Adipose tissue (tissue), 3 donors: ENCODE results near the gene DDX52. TPM values are rescaled to one million over a fixed set of nuclear protein-coding genes. Genes with fewer than 3 reads are reported as not detected.
"Not testable (repeated sequence)": the region's sequence is repeated elsewhere in the genome, so short reads cannot be mapped to it uniquely, and the experiment has no call there.

Source experiments
- H3K27ac ChIP-seq: one replicate; pipeline ENCODE4 v1.5.1; 2013; ENCODE audit warnings: low read depth, low read length
- WGBS, 3 donors: extraction: QIAGEN DNeasy Blood & Tissue Kit; methylation state at CpG; one replicate each; pipeline ENCODE4 v1.1.7; 2013; 5-methylcytosine and 5-hydroxymethylcytosine counted together
- polyA plus RNA-seq, 3 donors: library from polyadenylated mRNA; stranded (reverse); fragments of 200-250 nt; gene quantifications; one replicate each; pipeline ENCODE4 v1.2.3, GENCODE V29; 2013
- donor health status: healthy with polysubstance abuse.
- donor health status: Bipolar disorder and iron deficiency.
- donor health status: healthy.

The DDX52 gene, protein sequence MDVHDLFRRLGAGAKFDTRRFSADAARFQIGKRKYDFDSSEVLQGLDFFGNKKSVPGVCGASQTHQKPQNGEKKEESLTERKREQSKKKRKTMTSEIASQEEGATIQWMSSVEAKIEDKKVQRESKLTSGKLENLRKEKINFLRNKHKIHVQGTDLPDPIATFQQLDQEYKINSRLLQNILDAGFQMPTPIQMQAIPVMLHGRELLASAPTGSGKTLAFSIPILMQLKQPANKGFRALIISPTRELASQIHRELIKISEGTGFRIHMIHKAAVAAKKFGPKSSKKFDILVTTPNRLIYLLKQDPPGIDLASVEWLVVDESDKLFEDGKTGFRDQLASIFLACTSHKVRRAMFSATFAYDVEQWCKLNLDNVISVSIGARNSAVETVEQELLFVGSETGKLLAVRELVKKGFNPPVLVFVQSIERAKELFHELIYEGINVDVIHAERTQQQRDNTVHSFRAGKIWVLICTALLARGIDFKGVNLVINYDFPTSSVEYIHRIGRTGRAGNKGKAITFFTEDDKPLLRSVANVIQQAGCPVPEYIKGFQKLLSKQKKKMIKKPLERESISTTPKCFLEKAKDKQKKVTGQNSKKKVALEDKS
- 1 to 10 TPM; 4.6 to 7.9 (median 6.4) TPM for polyA plus RNA-seq

DNA sequence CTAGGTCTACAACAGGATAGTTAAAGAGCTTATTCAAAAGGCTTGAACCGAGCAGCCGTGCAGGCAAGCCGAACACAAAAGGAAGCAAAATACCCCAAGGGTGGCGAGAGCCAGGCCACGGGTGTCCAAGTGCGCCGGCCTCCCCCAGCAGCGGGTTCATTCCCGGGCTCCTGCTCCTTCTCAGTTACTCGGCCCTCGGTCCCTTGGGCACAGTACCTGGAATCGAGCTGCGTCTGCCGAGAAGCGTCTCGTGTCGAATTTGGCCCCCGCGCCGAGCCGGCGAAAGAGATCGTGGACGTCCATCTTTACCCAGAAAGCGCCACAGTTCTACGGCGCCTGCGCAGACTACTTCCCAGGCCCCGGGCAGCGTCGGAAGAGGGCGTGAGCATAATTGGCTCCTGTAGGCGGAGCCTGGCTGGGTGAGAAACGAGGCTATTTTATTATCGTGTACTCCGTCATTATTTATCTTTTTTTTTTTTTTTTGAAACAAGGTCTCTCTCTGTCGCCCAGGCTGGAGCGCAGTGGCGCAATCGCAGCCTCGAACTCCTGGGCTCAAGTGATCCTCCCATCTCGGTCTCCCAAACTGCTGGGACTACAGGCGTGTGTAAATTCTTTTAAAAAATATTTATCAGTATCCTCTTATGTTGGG lies at the start of gene DDX52:
Gene DDX52, minus strand, starts transcription at position 329 of the 649 bp plus-strand sequence. Its CDS starts 26 bp downstream, at position 303.
- 0% methylated on average over 43 of the region's 43 CpGs for WGBS, 3 donors
- H3K27ac ChIP-seq = no peak within 1 kb of the TSS

DNA sequence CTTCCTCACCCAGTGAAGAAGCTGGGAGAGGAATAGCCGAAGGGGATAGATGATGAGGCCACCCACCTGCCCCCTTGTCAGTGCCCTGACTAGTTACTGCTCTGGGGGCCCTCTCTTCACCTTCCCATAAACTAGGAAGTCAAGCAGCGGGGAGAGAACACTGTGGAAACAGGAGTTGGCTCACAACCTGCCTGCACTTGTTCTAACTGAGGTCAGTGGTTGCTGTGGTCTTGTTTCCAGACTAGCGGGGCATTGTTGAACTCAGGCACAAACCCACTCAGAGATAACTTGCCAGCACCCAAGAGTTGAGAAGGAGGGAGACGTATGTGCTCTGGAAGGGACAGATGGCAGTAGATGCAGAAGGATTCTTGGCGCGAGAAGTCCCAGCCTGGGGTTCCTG lies 48.6 kb upstream of the DDX52 start:
- 79 to 90% (median 80%) methylated on average over 6 of the region's 6 CpGs for WGBS, 3 donors
- H3K27ac ChIP-seq = no peak overlapping the region

DNA sequence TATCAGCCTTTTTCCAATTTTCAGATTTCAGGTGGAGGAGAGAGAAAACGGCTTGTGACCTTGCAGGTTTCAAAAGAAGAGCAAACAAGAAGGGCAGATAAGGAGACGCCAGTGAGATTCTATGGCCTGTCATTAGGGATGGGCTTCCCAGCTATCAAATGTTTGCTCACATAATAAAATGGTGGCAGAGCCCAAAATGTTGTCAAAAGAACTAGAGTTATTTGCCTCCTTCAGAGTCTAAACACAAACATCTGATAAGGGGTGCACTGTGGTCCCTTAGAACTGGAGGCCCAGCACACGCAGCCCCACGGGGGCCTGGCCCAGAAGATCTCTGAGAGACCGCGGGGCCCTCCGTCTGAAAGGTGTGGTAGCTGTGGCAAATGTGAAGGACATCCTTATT lies 46.1 kb upstream of the DDX52 start:
- no peak overlapping the region for H3K27ac ChIP-seq
- WGBS, 3 donors = 69 to 91% (median 90%) methylated on average over 7 of the region's 7 CpGs

DNA sequence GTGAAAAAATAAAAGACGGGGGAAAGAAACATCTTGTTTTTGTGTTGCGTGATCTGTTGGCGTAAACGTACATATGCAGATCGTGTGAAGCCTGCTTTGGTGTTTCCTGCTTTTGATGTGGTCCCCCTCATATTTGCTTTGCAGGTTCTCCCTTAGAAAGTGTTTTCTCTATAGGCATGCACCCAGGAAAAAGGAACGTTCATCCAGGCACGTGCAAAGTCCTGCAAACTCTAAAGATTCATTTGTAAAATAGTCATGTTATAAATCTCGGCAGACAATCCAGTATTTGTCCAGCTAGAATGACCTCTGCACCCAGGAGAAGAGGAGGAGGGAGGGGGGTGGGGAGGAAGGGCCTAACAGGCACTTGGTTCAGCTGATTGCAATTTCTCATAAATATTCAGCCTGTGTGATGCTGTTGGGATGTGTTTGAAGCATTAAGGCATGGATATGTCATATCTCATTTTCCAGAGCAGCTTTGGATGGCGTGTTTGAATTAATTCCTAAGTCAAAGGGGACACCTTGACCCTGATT lies 40.3 kb upstream of the DDX52 start:
- WGBS, 3 donors = 57 to 63% (median 62%) methylated on average over 9 of the region's 9 CpGs
- H3K27ac ChIP-seq = no peak overlapping the region

DNA sequence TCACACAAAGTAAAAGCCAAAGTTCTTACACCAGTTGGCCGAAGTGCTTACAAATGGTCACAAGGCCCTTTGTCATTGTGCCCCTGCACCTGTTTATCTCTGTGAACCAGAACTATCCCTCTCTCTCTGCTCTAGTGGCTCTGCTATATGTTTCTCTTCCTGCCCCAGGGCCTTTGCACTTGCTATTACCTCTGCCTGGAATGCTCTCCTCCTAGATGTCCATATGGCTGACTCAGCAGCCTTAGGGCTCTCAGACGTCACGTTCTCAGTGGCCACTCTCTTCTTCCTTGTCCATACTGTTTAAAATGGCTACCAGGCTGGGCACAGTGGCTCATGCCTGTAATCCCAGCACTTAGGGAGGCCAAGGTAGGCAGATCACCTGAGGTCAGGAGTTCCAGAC lies 38.8 kb upstream of the DDX52 start:
- H3K27ac ChIP-seq = no peak overlapping the region
- 85 to 95% (median 89%) methylated on average over 3 of the region's 3 CpGs for WGBS, 3 donors

DNA sequence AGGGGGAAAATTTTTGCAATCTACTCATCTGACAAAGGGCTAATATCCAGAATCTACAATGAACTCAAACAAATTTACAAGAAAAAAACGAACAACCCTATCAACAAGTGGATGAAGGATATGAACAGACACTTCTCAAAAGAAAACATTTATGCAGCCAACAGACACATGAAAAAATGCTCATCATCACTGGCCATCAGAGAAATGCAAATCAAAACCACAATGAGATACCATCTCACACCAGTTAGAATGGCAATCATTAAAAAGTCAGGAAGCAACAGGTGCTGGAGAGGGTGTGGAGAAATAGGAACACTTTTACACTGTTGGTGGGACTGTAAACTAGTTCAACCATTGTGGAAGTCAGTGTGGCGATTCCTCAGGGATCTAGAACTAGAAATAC lies 36.7 kb upstream of the DDX52 start:
- not testable (repeated sequence) for H3K27ac ChIP-seq
- 87 to 90% (median 89%) methylated on average over 1 of the region's 2 CpGs for WGBS, 3 donors

DNA sequence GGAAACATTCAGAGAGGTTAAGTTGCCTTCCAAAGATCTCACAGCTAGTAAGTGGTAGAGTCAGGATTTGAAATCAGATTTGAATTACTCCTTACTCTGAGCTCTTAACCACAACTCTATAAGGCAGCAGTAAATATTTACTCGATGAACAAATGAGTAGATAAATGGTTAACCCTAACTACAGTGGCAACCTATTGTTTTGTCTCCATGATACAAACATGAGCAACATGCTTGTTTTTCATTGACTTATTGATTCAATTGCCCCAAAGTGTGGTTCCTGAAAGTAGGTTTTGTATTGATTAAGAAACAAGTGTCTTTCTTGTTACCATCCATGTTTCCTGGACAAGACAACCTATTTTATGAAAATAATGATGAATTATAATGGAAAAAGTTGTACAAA lies 34.8 kb upstream of the DDX52 start:
- WGBS, 3 donors = 83 to 94% (median 94%) methylated on average over 1 of the region's 1 CpG
- H3K27ac ChIP-seq = no peak overlapping the region

DNA sequence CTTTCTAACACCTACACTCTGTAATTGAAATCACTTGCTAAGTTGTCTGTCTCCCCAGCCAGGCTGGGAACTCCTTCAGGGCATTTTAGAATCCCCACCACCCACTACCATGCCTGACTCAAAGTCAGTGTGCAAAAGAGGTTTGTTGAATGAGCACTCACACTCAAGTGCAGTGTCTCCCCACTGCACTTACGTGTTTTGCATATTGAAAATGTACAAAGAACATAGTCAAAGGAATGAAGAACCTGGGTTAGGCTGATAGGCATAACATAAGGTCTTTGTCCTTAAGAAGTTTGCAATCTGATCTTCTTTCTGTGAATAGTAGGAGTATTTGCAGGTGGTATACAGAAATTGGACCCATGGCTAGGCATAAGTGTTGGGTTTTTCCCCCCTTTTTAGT lies 33.8 kb upstream of the DDX52 start:
- 87 to 89% (median 87%) methylated on average over 1 of the region's 1 CpG for WGBS, 3 donors
- H3K27ac ChIP-seq = no peak overlapping the region

DNA sequence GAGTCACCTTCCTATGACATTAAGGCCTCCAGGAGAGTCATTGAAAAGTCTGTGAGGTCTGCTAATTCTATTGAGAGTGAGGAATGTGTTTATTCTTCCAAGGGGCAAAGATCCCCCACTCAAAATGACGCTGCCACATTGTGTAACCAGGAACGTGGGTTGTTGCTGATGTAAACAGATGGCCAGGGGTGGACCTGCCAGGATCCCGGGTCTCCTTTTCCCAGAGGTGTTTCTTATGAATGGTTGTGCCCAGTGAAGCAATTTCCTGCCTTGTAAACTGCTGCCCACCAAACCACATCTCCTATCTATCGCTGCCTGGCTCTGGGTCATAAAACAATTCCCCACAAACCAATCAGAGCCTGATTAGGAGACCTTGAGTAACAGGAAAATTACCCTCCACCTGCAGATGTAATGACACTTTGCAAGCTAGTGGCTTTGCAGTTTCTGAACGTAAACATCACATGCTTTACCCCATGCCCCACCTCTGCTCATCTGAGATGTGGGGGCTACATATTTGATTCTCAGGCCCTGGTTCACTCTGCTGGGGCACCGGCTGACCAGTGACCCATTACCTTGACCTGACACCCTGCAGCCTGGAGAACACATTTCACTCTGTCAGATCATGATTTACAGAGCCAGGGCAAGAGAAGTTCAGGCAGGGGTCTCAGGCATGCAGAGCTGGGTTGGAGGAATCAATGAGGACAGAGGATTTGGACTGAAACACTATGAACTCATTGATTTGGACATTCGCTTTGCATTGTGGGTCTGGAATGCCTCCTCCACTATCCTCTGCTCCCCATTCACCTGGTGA lies 33.1 kb upstream of the DDX52 start:
- 24 to 32% (median 24%) methylated on average over 7 of the region's 7 CpGs for WGBS, 3 donors
- no peak overlapping the region for H3K27ac ChIP-seq

DNA sequence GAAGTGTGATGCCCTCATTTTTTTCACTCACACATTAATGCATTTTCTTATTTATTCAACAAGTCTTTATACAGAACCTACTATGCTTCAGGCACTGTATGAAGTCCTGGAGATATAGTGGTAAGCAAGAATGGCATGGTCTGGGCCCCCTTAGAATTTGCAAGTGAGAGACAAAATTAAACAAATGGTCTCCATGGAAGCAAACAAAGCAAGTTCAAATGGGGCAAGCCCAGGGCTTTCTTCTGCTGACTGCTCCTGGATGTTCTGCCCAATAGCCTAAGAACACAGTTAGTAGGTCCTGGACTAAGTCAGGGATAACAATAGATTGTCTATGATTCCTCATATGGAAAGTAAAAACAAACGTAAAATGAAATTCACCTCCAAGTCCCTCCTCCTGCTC lies 31.3 kb upstream of the DDX52 start:
- no peak overlapping the region for H3K27ac ChIP-seq
- WGBS, 3 donors = 45 to 80% (median 74%) methylated on average over 1 of the region's 1 CpG

DNA sequence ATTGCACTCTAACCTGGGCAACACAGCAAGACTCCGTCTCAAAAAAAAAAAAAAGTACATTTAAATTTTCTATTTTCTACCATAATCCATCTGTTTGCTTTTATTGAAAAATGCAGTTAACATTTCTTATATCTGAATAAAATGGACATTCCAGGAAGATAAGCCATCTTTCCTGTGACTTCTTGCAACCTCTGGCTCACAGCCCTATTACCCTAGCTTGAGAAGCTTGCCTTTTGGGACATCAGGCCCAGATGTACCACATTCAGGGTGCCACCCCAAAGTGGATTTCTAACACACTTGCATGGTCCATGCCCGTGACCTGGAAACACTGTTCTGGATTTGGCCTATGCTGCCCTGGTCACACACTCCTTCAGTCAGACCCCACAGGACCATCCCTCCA lies 30.1 kb upstream of the DDX52 start:
- no peak overlapping the region for H3K27ac ChIP-seq
- 90 to 98% (median 96%) methylated on average over 2 of the region's 2 CpGs for WGBS, 3 donors

DNA sequence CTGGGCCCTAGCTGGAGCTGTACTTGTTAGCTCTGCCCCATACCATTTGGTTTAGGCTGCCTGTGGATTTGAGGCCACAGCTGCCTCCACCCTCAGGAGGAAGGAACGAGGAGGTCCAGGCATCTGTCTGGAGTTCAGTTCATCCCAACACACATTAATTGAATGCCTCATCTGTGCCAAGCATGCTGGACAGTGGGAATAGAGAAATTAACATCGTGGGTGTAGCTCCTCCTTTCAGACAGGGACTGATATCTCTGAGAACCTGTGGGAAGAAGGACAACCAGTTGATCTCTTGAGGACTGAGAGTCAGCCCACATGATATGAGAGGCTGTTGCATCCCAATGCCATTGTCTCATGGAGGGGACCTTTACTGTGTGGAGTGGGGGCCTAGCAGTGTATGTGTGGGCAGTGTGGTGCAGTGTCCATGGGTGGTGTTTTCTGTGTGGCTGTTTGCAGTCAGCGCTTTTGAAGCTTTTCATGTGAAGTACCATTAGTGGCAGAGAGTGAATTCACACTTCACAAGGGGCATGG lies 29.4 kb upstream of the DDX52 start:
- H3K27ac ChIP-seq = no peak overlapping the region
- 73 to 79% (median 75%) methylated on average over 3 of the region's 3 CpGs for WGBS, 3 donors

DNA sequence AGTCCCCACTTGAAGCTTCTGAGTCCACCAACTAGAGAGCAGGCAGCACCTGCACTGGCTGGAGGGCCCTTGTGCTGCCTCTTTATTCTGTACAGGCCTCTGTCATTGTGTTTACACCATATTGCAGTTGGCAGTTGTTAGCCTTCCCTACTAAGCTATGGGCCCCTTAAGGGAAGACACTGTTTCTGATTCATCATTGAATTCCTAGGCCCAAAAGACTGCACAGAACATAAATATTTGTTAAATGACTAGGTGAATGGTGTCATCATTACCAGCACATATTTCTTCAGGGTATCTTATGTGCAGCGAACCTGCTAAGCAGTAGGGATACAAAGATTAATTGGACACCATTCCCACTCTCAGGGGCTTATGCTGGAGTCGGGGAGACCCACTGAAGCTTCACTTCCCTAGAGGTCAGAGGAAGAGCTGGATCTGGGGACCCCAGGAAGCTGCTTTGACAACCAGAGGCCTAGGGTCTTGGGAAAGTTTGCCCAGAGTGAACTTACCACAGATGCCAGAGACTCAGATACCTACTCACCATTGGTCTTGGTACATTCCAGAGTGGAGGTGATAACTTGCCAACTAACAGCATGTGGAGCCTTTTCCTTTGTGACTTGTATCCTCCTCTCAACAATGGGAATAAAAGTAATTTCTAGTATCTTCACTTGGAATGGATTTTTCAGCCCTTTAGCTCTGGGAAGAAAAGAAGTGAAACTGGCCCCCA lies 28.7 kb upstream of the DDX52 start:
- WGBS, 3 donors = 80 to 84% (median 83%) methylated on average over 2 of the region's 2 CpGs
- no peak overlapping the region for H3K27ac ChIP-seq

DNA sequence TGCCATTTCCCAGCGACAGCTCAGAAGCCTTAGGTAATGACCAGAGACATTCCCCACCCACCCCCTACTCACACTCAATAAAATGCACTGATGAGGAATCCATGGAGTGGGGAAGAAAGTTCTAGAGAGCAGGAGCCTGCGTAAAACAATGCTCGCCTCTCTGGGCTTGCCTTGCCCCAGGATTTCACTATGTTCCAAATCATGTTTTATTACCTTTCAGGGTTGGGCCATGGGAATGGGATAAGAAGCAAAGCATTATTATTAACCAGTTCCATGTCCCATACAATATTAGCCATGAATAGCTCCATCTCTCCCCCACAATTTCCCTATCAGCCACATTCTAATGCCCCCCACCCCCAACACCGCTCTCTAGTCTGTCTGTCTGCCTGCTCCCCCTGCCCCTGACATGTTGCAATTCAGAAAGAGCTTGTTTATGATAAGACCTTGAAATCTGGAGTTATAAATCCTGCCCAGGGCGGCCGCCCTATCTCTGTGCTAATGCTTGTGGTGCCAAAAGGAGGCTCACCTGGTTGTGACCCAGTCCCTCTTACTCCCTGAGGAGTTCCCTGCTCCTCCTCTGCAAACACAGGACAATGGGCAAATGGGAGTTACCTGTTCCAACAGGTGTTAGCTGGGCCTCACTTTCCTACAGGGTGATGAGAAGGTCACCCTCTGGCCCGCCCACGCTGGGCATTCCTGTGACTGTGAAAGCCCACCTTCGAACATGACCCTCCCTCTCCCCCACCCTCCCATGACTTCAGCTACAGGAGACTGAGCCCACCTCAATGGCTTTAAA lies 28.0 kb upstream of the DDX52 start:
- WGBS, 3 donors = 61 to 87% (median 84%) methylated on average over 9 of the region's 9 CpGs
- no peak overlapping the region for H3K27ac ChIP-seq

DNA sequence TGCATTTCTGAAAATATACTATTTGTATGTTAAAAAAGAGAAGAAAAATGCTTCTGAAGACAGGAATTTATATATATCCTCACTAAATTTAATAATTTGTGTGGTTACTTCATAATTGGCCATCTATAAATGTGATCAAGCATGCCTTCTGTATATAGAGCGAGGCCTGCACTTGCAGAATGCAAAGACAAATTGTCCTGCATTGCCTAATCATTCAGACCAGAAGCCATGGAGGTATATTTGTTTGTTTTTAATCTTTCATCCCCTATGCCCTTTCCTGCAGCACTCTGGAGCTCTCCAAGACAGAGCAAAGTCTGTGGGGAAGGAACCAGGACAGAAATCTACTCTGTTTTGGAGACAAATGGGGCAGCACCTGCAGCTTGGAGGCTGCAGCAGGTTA lies 23.8 kb upstream of the DDX52 start:
- WGBS, 3 donors = 82 to 88% (median 86%) methylated on average over 1 of the region's 1 CpG
- H3K27ac ChIP-seq = no peak overlapping the region

DNA sequence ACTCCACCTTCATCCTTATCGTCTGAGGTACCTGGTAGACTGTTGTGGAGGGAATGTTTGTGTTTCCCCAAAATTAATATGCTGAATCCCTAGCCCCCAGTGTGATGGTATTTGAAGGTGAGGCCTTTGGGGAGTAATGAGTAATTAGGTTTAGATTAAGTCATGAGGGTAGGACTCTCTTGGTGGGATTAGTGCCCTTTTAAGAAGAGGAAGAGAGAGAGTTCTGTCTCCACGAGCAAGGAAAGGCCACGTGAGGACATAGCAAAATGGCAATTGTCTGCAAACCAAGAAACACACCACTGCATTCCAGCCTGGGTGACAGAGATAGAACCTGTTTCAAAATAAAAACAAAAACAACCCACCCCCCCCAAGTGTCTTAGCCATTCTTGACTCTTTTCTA lies 21.0 kb upstream of the DDX52 start:
- WGBS, 3 donors = 81 to 93% (median 90%) methylated on average over 3 of the region's 3 CpGs
- no peak overlapping the region for H3K27ac ChIP-seq

DNA sequence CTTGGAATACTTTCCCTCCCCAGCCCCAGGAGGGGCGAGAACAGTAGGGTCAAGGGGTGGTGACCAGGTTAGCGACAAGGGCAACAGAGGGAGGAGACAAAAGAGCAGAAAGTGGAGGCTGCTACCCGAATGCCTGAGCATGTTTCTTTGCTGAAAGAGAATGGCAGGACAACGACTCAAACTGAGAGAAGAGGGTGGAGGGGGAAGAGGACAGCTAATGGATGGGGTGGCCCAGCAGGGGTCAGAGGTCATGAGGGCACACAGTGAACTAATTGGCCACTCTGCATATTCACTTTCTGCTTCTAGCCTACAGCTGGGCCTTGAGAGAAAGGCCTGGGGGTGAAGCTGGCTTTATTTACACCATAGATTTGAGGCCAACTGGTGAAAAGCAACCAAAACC lies 19.1 kb upstream of the DDX52 start:
- no peak overlapping the region for H3K27ac ChIP-seq
- WGBS, 3 donors = 51 to 73% (median 65%) methylated on average over 4 of the region's 4 CpGs
